Epithelial cell of proximal tubule (primary cell): ENCODE measurements around the gene MCTP2. TPM values are rescaled to one million over a fixed set of nuclear protein-coding genes. Genes with fewer than 3 reads are reported as not detected.

Experiments
- DNase-seq: peaks from one replicate; pipeline ENCODE4 v3.0.0-alpha.2; 2011; ENCODE audit warnings: low read depth
- H3K4me3 ChIP-seq: 2 replicates; pipeline ENCODE4 v1.5.1; 2011; ENCODE audit warnings: low read depth, mild to moderate bottlenecking, low read length
- CTCF ChIP-seq: conservative IDR thresholded peaks from 2 replicates; pipeline ENCODE4 v1.5.1; 2012; ENCODE audit warnings: low read depth, mild to moderate bottlenecking, low read length
- total RNA-seq: library from RNA; depleted of rRNA; stranded (reverse); fragments of >200 nt; gene quantifications from 2 replicates; pipeline ENCODE4 v1.2.3, GENCODE V29; 2015

Gene MCTP2
- total RNA-seq, 1 donor from 2014 or later, result 7.5 TPM

GRCh38 chr15:94370206-94370935, 139.0 kb downstream of the MCTP2 start:
- DNase-seq, result no peak
- H3K4me3 ChIP-seq, result no peak overlapping the region
- no peak for TF ChIP-seq CTCF

GRCh38 chr15:94370936-94371285, 139.6 kb downstream of the MCTP2 start:
- no peak overlapping the region for H3K4me3 ChIP-seq
- no peak for DNase-seq
- TF ChIP-seq CTCF, result no peak

- no peak overlapping the region for H3K4me3 ChIP-seq
- TF ChIP-seq CTCF, result no peak
- DNase-seq, result no peak
Observed at GRCh38 chr15:94372821-94373220, 141.5 kb downstream of the MCTP2 start.

GRCh38 chr15:94375997-94376396, 144.6 kb downstream of the MCTP2 start:
- TF ChIP-seq CTCF, result no peak
- DNase-seq, result no peak
- H3K4me3 ChIP-seq, result no peak overlapping the region

- TF ChIP-seq CTCF, result no peak
- no peak for DNase-seq
- no peak overlapping the region for H3K4me3 ChIP-seq
Observed at GRCh38 chr15:94379986-94380385, 148.6 kb downstream of the MCTP2 start.

- H3K4me3 ChIP-seq, result no peak overlapping the region
- no peak for TF ChIP-seq CTCF
- no peak for DNase-seq
Observed at GRCh38 chr15:94380798-94381197, 149.4 kb downstream of the MCTP2 start.

GRCh38 chr15:94381384-94381783, 150.0 kb downstream of the MCTP2 start:
- H3K4me3 ChIP-seq, result no peak overlapping the region
- no peak for DNase-seq
- no peak for TF ChIP-seq CTCF
